HG02943 (cell line): ENCODE data around the gene EXOC2.
"Not testable (repeated sequence)": the region's sequence is repeated elsewhere in the genome, so short reads cannot be mapped to it uniquely, and the experiment has no call there.

ENCODE experiments used
- ATAC-seq: cut with Tn5 transposase; IDR thresholded peaks from one replicate; pipeline ENCODE4 v1.9.1; 2021; ENCODE audit warnings: mild to moderate bottlenecking, low read depth, moderate library complexity; ENCODE audit not compliant: unreplicated experiment

The EXOC2 gene

DNA sequence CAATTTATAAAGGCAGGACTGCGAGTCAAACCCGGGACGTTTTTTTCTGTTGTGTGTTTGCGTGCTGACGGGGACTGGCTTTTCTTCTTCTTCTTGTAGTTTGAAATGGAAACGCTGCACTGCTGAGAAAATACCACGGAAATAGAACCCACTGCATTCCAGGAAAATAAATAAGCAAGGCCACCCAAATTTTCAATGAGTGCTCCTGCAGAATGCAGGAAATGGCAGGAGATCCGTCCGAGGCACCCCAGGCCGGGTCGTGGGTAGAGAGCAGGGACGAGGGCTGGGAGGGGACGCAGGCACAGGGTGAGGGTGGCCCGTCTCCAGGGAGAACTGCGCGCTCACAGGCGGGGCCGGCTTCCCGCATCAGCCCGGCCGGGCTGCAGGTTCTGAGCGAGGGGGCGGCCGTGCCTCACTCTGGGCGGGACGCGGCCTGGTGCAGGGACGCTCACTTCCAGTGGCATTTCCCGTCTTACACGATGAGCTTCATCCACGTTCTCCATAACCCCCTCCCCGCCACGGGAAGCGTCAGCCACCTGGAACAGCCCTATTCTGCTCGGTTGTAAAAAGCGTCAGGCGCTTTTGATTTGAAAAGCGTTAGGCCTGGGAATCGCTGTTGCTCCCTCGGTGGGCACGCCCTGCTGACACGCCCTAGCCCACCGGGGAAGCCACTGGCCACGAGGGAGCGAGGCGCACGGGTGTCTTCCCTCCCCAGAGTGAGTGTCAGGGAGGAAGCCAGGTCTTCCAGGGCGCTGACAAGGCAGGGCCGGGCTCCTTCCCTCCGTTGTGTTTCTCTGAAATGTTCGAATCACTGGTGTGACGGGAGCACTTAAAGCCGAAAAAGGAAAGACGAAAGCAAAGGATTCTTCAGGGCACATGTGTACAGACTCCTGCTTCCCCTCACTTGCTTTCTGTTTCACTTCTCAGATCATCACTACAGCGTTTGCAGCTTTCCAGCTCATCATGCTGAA is 17.9 kb upstream of the EXOC2 start:
- peak; percentile 82 for ATAC-seq

DNA sequence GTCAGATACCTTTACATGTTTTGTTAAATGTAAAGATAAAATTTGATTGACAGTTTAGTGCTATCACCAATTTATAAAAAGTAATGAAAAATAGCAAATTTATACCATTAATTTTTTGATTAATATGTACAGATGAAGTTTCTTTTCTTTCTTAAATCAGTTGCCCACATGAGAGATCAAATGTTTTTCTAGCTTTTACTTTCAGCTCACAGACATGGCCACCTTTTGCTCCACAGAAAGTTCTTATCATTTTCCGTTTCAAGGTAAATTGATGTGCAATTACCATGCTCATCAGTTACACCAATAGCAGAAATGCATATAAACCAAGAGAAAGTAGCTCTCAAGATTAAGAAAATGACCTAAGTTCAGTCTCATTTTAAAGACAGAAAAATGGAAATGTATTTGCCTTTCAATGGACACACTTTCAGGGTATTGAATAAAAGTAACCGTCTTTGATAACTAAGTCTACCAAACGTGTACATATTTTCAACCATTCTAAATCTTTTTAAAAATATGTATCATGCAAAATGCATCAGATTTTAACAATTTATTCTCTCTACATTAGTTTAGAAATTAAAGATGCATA is 16.6 kb upstream of the EXOC2 start:
- no peak for ATAC-seq

DNA sequence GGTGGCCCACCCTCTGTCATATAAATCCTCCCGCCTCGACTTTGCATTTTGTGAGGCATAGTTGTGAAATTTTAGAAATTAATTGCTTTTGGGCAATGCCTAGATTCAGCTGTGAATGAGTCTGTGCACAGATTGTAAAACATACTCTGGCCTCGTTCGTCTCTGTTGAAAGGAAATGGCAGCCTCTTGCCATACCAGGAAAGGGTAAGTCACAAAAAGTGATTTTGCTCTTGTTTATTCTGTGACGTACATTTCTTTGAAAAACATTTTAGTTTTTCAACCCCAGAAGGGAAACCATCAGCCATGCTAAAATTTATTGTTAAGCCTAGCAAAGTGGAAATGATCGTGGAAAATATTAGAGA is 15.3 kb upstream of the EXOC2 start:
- no peak for ATAC-seq

DNA sequence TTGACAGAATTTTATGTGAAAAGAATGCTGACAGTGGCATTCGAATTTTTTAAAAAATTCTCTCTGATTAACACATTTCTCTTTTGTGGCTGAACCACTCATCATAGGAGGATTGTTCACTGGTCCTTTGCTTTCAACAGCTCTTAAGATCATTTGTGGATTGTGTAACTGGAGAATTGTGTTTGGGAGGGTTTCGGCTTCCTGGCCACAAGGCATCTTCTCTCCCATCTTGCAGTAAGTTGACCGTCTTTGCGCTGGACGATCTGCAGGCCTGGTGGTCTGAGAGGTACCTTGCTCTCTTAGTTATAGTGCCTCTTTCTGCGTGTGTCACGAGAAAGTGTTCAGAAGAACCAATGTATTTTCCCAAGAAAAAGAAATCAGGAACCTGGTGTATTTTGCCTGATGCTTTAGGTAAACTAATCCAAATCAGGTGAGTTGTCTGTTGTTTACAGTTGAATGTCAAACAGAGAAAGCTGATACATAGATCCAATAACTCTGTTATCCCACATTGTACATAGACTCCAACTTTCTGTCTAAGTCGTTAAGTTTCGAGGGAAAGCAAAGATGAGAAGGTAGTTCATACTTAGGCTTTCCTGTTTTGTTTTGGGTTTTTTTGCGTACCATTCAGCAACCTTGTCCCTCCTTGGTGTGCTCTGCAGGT is 14.8 kb upstream of the EXOC2 start:
- ATAC-seq = no peak

DNA sequence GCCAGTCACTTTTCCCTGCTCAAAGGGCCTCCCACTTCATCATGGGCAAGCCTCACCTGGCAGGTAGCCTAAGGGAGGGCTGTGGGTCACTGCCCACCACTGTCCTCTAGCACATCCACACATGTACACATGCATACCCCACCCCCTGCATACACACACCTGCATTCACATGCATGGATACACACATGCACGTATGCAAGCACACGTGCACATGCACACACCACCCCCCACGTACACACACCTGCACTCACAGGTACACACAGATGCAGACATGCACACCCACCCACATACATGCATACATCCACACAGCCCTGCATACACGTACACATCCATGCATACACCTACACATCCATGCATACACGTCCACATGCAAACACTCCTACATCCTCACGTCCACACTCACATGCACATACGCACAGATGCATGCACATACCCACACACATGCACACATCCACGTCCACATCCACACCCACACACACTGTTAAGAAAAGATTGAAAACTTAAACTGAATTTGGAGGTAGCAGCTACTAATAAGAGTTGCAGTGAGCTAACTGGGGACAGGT is 14.0 kb upstream of the EXOC2 start:
- no peak for ATAC-seq

DNA sequence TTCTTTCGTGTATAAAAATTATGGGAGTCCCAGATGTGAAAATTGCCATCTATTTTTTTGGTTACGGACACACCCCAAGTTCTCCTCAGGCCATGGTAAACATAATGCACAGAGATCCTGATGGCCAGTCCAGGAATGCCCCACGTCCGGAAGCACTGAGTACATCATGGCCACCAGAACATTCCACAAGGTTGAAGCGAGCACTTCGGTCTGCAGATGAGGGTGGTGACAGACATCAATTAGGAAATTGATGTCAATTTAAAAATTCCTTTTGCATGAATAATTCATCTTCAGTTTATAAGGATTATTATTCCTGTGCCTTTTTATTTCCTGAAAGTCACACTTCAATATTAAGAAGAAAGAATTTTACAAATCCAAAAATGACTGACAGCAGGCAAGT is 13.2 kb upstream of the EXOC2 start:
- no peak for ATAC-seq

DNA sequence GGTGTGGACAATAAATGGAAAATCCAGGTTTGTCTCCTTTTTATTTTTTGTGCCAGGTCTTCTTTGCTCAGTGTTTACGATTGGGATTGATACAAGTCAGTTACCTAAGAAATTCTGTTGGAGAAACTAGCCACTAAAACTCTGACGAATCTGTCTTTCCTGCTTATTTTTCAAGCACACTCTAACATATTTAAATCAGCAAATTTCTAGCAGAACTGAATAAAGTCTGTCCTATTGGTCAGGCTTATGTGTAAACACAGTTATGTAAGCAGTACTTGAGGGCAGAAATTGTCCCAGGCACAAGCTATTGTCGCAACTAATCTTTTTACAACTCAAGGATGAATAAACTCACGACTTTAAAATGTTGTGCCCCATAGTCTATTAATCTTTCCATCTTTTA is 12.1 kb upstream of the EXOC2 start:
- no peak for ATAC-seq

DNA sequence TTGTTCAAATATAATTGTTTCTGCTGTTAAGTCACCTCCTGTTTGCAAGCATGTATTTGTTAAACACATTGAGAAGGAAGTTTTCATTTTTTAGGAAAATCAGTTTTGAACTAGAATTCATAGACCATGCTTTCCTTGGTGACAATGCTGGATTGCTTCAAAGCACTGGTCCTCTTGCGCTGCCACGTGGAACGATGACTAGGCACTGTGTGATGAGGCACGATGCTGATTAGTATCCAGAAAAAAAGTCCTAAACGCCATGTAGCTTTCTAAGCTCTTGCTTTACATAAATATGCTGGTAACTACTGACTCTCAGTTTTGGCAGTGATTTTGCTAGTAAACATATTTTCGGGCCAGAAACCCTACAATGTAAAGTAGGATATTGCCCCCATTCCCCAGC is 11.1 kb upstream of the EXOC2 start:
- ATAC-seq = no peak

DNA sequence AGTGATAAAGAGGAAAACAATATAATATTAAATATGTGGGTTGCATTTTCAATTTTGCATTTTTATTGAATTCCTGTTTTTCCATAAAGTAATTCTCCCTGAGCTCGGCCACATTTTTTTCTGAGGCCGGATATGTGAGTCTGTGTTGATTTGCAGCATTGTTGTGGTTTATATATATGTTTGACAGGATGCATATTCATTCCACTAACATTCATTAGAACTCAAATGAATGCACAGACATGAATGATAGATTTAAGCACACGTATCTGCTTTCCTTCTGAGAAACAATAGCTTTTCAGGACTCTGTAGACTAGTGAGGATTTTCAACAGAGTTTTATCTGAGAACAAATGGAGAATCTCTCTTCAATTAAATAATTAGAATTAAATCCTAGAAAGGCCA is 10.6 kb upstream of the EXOC2 start:
- ATAC-seq = no peak

DNA sequence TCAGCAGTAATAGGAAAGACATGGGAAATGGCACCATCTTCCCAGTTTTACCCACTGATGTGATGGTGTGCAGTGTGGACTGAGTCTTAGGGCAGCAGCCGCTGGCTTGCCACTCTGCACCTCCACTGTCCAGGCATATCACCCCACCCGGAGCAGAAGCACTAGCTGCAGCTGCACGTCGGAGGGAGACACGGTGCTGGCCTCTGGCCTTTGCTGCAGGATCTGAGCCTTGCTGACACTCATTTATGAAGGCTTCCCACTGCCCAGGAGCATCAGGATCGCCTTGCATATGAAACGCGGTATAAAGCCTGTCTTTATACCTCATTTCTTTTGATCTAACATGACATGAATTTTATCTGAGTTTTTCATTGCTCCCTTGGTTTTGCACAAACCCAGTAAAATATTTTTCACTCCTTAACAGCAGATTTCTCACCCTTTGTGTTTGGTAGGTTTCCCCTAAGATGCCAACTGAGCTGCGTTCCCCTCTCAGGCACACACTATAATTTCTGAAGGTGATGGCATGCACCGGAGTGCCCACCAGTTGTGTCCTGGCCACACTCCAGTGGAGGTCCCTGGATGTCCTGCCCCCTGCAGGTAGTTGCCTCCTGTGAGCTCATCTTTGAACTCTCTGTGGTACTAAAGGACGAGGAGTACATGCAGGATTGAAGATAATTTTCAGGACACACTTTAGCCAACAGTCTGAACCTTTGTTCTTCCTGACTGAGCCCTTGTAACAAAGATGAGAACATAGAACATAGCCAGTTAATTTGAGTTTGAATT is 9.0 kb upstream of the EXOC2 start:
- ATAC-seq = no peak

DNA sequence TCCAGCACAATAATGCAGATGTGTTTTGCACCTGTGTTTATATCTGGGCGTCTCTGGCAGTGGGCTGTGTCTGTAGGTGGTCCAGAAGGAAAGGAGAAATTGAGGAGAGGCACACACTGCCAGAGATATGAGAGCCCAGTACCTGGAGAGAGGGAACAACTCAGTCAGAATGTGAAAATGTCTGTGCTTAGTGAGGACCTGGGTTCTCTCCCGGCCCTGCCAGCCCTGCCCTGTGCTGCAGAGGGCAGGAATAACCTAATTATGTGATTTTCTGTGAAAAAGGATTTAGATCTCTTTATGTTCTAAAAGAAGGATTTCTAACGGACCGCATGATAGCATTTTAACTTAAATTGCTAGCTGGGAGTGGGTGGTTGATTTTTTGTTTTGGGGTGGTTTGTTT is 8.3 kb upstream of the EXOC2 start:
- no peak for ATAC-seq

DNA sequence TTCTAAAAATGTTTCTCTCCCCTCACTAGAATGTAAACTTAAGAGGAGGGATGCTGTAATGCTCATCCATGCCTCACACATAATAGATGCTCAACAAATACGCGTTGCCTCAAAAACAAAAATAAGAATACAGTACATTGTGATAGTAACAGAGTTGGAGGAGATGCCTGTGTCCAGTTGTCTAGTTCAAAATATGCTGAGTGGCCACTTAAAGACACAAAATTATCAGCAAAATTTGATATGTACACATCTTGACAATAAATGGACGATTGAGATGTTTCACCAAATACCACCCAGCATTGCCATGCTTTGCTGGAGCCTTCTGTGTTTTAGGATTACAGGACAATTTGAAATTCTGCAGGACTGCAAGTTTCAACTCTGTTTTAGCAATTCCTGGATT is 7.6 kb upstream of the EXOC2 start:
- no peak for ATAC-seq

DNA sequence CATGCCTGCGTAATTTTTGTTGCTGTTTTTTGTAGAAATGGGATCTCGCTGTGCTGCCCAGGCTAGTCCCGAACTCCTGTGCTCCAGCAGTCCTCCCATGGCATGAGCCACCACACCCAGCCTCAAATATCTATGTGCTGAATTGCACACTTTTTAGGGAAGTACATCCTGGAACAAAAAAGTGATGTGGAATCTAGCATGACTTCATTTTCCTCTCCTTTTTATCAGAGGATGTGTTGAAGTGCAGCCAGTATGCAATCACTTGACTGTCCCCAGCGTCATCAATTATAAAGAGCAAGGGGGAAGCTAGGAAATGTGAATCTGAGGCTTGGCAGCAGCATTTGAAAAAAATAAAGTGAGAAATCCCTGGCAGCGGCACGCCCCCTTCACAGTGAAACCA is 6.4 kb upstream of the EXOC2 start:
- ATAC-seq = no peak

DNA sequence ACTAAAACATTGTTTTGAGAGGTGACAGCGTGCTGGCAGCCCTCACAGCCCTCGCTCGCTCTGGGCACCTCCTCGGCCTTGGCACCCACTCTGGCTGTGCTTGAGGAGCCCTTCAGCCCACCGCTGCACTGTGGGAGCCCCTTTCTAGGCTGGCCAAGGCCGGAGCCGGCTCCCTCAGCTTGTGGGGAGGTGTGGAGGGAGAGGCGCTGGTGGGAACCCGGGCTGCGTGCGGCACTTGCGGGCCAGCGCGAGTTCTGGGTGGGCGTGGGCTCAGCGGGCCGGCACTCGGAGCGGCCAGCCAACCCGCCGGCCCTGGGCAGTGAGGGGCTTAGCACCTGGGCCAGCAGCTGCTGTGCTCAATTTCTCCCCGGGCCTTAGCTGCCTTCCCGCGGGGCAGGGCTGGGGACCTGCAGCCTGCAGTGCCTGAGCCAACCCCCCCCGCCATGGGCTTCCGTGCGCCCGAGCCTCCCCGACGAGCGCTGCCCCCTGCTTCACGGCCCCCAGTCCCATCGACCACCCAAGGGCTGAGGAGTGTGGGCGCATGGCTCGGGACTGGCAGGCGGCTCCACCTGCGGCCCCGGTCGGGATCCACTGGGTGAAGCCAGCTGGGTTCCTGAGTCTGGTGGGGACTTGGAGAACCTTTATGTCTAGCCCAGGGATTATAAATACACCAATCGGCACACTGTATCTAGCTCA is 1.6 kb upstream of the EXOC2 start:
- not testable (repeated sequence) for ATAC-seq

DNA sequence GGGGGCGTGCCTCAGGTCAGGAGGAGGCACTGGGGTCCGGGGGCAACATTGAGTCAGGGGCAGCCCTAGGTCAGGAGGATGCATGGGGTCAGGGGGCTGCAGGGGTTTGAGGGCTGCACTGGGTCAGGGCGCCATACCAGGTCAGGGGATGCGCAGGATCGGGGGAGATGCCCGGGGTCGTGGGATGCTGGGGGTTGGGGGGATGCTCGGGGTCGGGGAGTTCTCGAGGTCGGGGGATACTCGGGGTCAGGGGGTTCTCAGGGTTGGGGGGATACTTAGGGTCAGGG is 727 bp upstream of the EXOC2 start:
- no peak for ATAC-seq

DNA sequence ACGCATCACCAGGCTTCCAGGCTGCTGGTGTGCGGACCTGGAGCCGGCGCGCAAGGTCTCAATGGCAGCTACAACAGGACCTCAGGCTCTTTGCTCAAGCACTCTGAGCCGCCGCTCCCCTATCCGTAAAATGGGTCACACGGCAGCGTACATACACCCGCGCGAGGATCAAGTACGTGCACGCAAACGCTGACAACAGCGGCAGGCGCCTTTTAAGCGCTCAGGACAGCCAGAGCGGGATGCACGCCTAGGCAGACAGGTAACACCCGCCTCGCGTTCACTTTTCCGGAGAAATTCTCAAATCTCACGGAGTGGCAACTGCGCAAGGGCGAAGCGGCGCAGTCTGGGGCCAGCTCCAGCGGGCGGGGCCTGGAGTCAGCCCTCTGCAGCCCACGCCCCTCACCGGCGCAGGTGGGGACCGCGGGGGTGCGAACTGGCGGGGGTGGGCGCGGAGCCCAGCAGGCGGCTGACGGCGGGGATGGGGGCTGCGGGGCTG is 535 bp downstream of the EXOC2 start:
- peak; percentile 80 for ATAC-seq

DNA sequence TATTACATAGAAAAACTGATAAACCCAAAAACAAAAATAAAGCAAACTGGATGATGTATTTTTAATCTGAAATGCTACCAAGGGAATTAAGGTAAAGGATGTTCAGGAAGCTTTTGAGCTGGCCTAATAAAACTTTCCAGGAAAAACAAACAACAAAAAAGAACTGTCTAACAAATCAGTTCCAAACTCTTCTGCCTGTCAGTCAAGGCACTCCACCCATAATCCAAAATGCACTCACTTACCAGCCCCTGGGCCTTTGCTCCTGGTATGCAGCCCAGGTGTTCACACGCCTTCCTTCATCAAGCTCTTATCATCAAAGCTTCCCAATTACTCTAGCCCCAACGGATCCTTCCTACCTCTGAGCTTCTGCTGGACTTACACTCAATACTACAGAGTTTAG is 3.7 kb downstream of the EXOC2 start:
- no peak for ATAC-seq

DNA sequence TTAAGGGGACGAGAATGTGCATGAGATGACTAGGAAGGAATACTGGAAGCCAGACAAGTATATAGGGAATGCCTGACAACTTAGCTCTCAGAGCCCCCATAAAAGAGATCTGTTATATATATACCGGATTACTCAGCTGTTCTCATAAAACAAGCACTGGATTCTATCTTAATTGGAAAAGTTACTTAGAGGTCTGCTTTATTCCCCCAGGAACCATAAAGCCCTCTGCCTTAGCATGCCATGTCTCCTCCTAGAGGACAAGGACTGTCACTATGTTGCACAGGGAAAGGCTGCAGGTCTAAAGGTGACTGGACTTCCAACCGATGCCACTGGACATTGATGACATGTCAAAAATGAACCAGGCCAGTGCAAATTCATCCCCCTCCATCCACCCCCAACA is 6.4 kb downstream of the EXOC2 start:
- no peak for ATAC-seq

DNA sequence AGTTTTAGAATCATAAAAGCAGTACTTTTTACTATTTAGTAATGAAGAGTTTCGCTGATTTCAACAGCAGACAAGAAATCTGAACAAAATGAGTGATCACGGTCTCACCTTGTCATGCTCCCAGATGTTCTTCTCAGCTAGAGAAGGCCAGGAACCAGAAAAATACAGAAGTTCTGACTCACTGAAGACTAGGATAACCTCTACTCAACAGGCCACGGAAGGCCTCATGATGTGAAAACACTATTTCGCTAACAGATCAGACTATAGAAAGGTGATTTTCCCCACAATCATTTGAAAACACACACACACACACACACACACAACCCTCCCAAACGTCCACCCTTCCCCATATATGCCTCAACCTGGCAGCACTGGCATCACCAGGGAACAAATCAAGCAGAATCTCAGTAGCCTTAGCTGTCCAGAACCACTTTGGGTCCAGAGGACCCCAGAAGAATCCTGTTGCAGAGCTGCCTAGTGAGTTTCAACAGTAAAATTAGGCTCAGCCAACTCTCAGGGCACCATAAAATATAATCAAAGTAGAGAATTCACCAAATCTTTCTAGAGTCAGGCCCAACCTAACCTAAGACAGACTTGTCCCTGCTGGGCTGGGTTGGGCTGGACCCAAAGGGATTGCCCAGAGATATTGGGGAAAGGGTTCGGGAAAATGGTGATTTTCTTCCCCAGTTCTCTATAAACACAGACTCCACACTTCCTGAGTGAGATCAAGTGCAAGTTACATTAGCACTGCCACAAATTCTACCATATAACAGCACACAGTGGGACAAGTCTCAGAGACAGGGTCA is 7.9 kb downstream of the EXOC2 start:
- ATAC-seq = peak; percentile 56
